HG02763 (cell line): ENCODE data around the gene MRPL34.
"Not testable (repeated sequence)": the region's sequence is repeated elsewhere in the genome, so short reads cannot be mapped to it uniquely, and the experiment has no call there.

ENCODE experiments used
- ATAC-seq: cut with Tn5 transposase; IDR thresholded peaks from one replicate; pipeline ENCODE4 v1.9.1; 2021; ENCODE audit warnings: mild to moderate bottlenecking, moderate library complexity; ENCODE audit not compliant: unreplicated experiment

Gene MRPL34

DNA sequence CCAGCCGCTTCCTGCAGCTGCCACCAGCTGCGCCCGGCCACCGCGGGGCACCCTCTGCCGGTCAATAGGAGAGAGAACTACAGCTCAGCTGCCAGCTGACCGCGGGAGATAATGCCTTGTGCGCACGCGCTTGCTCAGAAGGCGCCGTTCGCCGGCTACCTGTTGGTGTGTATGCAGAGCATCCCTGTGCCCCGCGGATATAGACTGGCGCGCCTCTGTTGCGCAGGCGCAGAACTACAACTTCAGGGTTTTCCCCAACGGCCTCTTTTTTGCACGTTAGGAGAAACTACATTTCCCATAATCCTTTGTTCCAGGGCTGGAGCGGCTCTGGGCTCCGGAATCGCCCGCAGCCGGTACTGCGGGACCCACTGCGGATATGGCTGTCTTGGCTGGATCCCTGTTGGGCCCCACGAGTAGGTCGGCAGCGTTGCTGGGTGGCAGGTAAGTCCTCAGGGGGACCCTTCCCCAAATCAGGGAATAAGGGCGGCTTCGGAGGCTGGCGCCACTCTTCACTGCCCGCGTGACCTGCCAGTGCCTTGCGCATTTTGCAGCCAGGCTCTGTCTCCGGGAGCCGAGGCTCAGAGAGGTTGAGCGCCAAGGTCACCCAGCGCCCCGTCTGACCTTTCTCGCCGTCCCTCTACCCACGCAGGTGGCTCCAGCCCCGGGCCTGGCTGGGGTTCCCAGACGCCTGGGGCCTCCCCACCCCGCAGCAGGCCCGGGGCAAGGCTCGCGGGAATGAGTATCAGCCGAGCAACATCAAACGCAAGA lies at the start of gene MRPL34:
Gene MRPL34 (plus strand): TSS at position 356 of the 768 bp plus-strand sequence. CDS start 21 bp downstream, at position 377.
- peak; percentile 60 for ATAC-seq

DNA sequence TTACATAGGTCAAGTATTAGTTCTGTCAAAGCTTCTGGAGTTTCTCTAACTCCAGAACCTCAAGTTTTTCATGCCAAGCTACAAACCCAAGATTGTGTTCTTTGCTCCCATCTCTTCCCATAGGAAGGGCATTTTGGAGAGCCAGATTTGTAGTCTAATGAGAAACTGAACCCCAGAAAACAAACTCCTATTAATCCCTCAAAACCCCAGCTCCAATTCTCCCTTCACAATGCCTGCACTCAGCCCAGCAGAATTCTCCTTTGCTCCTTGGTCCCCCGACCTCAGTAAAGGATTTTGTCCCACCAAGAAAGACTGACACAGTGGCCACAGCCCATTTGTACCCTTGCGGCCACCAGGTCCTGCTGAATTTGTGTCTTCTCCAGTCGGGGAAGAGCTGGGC lies 49.5 kb upstream of the MRPL34 start:
- ATAC-seq: no peak

DNA sequence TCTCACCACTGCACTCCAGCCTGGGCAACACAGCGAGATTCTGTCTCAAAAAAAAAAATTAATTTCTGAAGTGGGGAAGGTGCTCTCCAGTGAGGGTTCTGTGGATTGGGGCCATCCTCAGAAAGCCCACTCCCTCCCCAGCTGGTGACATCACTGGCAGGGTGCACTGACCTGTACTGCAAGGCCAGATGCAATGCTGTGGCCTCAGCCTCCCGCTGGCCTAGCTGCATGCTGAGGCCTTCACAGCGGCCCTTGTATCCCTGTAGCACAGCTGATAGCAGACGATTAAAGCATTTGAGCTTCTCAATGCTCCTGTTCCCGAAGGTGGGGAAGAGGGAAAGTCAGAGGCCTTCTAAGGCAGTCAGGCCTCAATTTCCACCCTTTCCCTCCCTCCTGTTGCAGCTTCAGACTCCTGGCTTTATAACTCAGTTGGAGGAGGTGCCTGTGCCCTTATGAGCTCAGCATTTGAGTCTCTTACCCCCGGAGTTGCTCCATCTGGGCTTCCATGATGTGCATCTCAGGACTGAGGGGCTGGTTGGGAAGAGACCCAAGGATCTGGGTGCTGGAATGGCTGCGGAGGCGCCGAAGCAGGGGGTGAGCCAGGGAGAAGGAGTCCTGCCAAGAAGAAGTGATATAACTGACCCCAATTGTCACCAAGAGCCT lies 46.4 kb upstream of the MRPL34 start:
- ATAC-seq: no peak

DNA sequence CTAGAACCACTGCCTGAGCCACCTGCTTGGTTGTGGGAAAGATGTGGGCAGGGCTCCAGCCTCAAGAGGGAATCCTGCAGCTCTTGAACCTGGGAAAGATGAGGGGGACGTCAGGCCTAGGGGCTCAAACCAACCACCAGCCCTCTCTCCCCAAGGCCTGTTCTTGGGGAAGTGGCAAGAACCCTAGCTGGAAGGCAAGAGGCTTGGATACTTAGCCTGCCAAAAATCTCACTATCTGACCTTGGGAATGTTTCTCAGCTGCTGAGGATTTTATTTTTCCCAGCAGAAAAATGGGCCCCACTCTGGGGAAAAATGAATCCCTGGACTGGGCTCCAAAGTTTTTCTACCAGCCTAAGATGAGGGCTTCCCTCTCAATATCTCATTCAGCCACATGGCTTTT lies 45.7 kb upstream of the MRPL34 start:
- no peak for ATAC-seq

DNA sequence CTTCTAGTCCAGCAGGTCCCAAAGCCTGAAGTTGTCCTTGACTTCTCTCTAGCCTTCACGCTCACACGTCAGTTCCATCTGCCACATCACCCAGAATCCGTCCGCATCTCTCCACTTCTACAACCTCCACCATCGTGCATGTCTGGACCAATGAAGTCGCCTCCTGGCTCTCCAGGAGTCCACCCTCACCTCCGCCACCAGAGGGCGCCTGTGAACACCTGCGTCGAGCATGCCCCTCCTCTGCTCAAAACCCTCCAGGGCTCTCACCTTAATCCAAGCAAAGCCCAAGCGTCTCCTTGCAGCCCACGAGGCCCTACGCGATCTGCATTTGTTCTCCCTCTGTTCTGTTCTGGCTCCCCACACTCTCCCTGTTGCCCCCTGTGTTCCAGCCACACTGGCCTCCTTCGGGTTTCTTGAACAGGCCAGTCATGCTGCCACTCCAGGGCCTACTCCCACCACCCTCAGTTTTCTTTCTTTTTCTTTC lies 44.8 kb upstream of the MRPL34 start:
- peak; percentile 79 for ATAC-seq

DNA sequence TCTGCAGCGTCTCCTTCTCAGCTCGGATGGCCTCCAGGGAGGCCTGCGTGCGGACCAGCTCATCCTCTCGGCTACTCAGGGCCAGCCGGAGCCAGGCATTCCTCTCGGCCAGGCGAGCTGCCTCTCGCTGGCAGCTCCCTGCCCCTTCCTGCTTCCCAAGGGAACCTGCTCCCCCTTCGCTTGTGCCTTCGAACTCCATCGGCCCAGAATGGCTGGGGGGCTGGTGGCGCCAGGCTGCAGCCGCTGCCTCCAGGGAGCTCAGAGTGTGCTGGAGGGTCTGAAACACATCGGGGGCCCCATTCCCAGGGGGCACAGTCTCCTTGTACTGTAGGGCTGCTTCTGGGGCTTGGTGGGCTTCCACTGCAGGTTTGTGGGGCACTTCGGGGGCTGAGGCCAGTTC lies 43.1 kb upstream of the MRPL34 start:
- no peak for ATAC-seq

DNA sequence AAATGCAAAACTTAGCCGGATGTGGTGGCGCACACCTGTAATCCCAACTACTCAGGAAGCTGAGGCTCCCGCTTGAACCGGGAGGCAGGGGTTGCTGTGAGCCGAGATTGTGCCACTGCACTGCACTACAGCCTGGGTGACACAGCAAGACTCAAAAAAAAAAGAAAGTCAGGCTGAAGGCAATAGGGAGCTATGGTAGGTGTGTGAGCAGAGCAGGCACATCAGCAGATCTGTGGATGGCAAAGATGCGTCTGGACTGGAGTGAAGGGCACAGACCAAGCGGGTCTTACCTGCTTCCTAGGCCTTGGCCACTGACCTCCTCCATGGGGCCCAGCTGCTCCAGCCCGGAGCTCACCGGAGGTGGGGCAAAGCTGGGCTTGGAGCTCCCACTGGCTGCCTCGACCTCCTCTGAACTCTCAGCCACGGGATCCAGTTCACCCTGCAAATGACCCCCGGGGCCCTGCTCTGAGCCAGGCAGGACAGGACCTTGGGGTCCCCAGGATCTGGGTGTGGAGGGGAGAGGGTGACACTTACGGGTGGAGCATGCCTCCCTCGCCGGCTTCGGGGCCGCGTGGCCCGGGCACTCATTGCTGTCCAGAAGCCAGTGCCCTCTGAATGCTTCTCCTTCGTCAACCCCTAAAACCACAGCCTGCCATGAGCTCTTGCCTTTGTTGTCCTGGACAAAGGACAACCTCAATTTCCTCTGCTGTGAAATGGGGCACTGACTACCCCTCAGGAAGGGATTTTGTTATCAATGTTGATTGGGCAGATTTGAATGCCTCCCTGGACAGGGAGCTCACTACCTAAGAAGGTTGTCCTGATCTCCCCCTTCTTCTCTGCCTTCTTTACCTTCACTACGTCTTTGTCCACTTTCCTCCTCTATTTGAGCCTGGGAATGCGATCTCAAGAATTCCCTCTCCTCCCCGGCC lies 41.7 kb upstream of the MRPL34 start:
- ATAC-seq: no peak

DNA sequence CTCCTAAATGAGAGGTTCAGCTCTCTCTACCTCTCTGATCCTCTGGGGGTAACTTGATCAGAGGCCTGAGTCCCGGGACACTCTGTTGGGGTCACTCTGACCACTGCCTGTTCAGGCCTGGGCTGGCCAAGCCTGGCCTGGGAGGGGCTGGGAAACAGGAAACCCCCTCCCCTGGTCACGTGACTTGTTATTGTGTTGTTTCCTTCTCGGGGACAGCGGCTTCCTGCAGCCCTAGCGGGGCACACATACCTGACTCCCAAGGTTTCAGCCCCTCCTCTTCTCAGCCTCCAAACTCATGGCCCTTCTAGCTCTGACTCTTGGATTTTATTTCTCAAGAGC lies 41.1 kb upstream of the MRPL34 start, which contains the start of gene USHBP1:
Gene USHBP1 (minus strand): TSS at position 105 of the 339 bp plus-strand sequence. CDS start 446 bp downstream, outside the sequence.
- no peak for ATAC-seq

DNA sequence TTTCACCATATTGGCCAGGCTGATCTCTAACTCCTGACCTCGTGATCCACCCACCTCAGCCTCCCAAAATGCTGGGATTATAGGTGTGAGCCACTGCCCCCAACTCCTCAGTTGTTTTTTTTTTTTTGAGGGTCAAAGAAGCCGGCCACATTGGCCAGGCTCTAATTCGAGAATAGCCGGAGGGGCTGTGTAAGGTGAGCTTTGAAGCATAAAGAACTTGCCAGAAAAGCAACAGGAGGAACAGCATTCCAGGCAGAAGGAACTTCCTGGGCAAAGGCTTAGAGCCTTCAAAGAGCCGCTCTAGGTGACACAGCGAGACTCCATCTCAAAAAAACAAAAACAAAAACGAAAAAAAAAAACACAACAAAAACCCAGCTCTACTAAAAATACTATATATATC lies 39.6 kb upstream of the MRPL34 start:
- no peak for ATAC-seq

DNA sequence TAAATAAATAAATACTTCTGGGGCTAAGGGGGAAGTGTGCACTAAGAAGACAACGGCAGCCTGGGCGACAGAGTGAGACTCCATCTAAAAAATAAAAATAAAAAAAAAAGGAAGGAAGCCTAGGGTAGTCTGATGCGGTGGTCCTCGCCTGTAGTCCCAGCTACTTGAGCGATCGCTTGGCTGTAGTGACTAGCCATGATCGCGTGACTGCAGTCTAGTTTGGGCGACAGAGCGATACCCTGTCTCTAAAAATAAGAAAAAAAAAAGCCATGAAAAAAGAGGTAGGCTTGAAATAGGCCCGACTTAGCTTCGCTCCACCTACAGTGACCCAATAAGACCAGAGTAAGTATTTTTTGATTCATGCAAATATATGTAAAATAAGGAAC lies 39.1 kb upstream of the MRPL34 start:
- no peak for ATAC-seq

DNA sequence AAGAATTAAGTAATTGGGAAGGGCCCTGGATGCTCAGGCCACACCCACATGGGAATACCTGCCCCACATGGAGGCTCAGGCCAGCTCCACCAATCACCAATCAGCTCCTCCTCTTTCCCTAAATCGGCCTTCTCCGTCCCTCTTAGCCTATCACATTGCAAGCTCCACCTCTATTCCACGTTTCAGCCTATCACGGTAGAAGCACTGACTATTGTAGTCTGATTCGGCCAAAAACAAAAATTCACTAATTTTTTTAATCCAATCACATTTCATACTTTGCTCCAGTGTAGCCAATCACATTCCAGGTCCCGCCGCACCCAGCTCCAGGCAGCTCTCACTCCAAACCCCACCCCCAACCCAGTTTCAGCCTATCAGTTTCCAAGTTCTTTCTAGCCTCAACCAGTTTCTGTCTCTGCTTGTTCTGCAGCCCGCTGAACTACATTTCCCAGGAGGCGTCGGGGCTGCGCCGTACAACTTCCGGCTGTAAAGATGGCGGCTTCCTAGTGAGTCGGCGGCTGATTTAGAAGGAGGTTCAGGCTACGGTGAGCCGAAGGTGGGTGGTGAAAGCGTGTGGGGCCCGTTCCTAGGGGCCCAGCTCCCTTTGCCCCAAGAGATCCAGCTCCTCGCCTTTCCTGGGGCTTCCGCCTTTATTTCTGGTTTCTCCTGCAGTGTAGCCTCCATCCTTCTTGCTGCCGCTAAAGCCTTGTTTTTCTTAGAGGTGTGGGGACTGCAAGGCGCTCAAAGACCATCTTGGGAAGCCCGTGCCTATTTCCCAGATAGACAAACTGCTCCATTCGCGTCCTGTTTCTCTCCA lies 38.5 kb upstream of the MRPL34 start, which contains the start of gene BABAM1:
Gene BABAM1 (plus strand): TSS at position 469 of the 814 bp plus-strand sequence. CDS start 1,364 bp downstream, outside the sequence.
- peak; percentile 92 for ATAC-seq

DNA sequence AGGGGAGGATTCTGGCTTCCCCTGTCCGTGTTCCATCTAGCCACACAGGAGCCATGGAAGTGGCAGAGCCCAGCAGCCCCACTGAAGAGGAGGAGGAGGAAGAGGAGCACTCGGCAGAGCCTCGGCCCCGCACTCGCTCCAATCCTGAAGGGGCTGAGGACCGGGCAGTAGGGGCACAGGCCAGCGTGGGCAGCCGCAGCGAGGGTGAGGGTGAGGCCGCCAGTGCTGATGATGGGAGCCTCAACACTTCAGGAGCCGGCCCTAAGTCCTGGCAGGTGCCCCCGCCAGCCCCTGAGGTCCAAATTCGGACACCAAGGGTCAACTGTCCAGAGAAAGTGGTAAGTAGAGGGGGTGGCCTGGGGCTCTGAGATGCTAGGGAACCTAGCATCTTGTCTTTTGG lies 36.9 kb upstream of the MRPL34 start:
- ATAC-seq: no peak

DNA sequence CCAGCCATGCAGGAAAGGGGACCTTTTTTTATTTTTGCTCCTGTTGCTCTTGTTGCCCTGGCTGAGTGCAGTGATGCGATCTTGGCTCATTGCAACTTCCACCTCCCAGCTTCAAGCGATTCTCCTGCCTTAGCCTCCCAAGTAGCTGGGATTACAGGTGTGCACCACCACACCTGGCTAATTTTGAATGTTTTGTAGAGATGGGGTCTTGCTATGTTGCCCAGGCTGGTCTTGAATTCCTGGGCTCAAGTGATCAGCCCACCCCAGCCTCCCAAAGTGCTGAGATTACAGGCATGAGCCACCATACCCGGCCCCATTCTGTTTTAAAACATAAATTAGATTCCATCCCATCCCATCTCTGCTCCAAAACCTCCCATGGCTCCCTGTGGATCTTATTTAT lies 30.8 kb upstream of the MRPL34 start:
- not testable (repeated sequence) for ATAC-seq

DNA sequence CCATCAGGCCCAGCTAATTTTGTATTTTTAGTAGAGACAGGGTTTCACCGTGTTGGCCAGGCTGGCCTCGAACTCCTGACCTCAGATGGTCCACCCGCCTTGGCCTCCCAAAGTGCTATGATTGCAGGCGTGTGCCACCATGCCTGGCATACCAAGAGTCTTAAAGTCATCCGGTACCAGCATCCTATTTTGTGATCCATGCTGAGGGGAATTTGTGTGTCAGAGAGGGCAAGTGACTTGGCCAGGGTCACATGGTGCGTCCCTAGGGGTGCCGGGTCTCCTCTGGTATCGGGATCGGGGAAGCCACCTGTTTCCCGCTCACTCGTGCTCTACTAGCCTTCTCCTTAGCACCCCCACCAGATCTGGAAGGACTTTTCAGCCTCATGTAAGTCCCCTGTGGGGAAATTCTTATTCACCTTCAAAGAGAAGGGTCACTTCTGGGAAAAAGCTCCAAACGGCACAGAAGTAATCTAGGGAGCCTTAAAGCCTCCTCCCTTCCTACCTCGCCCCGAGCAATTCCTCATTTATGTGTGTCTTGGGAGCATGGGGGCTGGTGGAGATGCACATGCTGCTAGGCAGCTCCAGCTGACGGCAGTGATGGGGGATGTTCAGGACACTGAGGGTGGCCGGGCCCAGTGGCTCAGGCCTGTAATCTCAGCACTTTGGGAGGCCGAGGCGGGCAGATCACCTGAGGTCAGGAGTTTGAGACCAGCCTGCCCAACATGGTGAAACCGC lies 30.1 kb upstream of the MRPL34 start:
- no peak for ATAC-seq

DNA sequence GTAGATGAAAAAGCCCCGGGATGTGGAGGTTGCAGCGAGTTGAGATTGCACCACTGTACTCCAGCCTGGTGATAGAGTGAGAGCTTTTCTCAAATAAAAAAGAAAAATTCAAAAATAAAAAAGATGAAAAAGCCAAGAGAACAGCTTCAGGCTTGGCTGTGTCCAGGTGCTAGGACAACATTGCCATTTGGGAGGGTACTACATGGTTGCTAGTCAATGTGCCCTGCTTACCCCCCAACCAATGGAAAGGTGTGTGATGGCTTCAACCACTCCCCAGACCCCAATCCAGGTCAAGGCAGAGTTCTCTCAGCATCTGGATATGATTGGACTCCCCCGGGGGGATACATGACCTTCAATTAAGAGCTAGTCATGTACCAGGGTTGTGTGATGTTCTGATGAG lies 26.2 kb upstream of the MRPL34 start:
- no peak for ATAC-seq

DNA sequence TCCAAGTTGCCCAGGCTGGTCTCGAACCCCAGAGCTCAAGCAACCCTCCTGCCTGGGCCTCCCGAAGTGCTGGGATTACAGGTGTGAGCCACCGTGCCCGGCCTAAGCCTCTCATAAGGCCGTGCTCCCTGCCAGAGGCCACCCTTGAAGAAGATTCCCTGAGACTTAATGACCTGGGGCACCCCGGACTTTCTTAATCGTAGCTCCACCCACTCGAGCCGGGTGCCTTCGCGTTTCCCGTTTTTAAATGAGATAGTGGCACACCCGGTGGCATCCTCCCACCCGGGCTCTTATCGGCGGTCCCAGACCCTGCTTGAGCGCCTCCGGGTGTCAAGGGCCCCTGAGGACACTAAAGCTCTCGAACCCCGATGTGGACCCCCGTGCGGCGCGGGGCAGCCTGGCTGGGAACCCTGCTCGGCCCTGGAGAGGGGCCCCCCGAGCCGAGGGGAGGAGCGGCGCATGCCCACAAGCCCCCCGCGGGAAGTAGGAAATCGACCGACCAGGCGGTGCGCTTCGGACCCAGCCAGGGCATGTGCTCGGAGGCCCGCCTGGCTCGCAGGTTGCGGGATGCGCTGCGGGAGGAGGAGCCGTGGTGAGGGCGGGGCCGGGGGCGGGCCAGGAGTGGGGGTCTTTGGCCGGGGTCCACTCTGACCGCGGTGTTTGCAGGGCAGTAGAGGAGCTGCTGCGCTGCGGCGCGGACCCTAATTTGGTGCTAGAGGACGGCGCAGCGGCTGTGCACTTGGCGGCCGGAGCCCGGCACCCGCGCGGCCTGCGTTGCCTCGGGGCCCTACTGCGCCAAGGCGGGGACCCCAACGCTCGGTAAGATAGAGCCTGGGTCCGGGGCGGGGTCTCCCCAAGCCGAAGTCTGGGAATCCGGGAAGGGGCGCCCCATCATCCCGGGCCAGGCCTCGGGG lies 24.0 kb upstream of the MRPL34 start, which contains the start of gene ANKLE1:
Gene ANKLE1 (plus strand): TSS at position 511 of the 914 bp plus-strand sequence. CDS start 20 bp downstream, at position 531.
- no peak for ATAC-seq

DNA sequence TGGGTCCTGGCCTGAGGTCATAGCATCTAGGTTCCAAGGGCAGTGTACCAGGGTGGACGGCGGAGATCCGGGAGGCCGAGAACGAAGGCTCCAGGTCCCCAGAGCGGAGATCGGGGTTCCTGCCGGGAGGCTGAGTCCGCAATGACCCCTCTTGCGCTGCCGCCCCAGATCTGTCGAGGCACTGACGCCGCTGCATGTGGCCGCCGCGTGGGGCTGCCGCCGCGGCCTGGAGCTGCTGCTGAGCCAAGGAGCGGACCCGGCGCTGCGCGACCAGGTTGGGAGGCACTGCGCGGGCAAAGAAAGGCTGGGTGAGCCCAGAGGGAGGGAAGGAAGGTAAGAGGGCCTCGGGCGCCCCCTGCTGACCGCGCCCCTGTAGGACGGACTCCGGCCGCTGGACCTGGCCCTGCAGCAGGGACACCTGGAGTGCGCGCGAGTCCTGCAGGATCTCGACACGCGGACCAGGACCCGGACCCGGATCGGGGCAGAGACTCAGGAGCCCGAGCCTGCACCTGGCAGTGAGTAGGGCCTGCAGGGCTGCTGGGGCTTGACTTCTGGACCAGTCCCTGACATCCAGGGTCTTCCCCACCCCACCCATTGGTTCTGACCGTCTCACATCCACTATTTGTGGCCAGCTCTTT lies 23.1 kb upstream of the MRPL34 start:
- ATAC-seq: no peak

DNA sequence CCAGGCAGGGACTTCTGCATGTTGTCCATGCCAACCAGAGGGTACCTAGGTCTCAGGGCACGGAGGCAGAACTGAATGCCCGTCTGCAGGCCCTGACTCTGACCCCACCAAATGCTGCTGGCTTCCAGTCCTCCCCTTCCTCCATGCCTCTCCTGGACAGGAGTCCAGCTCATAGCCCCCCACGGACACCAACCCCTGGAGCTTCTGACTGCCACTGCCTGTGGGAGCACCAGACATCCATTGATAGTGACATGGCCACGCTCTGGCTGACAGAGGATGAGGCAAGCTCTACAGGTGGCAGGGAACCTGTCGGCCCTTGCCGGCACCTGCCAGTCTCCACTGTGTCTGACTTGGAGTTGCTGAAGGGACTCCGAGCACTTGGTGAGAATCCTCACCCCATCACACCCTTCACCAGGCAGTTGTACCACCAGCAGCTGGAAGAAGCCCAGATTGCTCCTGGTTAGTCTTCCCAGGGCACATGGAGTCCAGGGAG lies 22.1 kb upstream of the MRPL34 start:
- no peak for ATAC-seq
